ENCODE results near the gene PHLDA1. TPM values are rescaled to one million over a fixed set of nuclear protein-coding genes. Genes with fewer than 3 reads are reported as not detected.
A peak's percentile ranks its signal among the peaks of the same experiment; 100 is the strongest.

PHLDA1 gene
- total RNA-seq, 1 experiment from 2014 or later, result 151 TPM

DNA sequence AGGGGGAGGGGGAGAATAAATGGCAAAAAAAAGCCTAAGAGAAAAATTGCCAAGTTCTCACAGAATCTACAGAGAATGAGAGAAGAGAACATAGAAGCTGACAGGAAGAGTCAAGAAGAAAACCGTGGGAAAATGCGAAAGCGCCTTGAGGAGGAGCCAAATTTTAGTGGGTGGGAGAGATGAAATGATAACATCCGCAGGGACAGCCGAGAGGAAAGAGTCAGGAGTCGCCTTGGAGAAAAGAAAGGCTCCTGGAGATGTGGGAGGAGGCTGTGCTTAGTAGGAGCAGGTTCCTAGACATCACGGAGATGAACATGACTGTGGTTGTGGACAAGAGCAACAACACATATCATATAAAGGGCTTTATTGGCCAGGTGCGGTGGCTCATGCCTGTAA, 49.4 kb downstream of the PHLDA1 start:
- no TSS peak for BruUV-seq (replicated peaks)
- peak; percentile 47 for DNase-seq
- TF ChIP-seq, protein P1, sequence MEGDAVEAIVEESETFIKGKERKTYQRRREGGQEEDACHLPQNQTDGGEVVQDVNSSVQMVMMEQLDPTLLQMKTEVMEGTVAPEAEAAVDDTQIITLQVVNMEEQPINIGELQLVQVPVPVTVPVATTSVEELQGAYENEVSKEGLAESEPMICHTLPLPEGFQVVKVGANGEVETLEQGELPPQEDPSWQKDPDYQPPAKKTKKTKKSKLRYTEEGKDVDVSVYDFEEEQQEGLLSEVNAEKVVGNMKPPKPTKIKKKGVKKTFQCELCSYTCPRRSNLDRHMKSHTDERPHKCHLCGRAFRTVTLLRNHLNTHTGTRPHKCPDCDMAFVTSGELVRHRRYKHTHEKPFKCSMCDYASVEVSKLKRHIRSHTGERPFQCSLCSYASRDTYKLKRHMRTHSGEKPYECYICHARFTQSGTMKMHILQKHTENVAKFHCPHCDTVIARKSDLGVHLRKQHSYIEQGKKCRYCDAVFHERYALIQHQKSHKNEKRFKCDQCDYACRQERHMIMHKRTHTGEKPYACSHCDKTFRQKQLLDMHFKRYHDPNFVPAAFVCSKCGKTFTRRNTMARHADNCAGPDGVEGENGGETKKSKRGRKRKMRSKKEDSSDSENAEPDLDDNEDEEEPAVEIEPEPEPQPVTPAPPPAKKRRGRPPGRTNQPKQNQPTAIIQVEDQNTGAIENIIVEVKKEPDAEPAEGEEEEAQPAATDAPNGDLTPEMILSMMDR (IDR thresholded peaks at IDR 0.05; ENCODE audit: unreplicated experiment), result no peak
- no peaks in the 10 kb centered on the region for H3K27me3 Mint-ChIP-seq (ENCODE audit: unreplicated experiment)
- H3K9me3 Mint-ChIP-seq (ENCODE audit: low read depth, unreplicated experiment), result no peaks in the 10 kb centered on the region
- peak overlapping the region; percentile 97 for H3K27ac Mint-ChIP-seq (ENCODE audit: unreplicated experiment)
- CTCF ChIA-PET, result interaction anchor here (0.6 to 2.2 kb wide), 5 partner anchors 37 to 496 kb away, joined by 3 to 8 read pairs (median 5); no protein-coding TSS in a partner anchor
- peaks cover 64% of the 10 kb centered on the region for H3K4me1 Mint-ChIP-seq (ENCODE audit: low read depth, unreplicated experiment)
- intact Hi-C loops (cut with micrococcal nuclease; ENCODE audit: unreplicated experiment), result loop anchor here (5.0 kb wide), 1 partner anchor 105 kb away; no protein-coding TSS in a partner anchor
- H3K4me3 Mint-ChIP-seq (ENCODE audit: low read depth, unreplicated experiment), result peak overlapping the region; percentile 81
- H3K36me3 Mint-ChIP-seq (ENCODE audit: insufficient read depth, unreplicated experiment), result peaks cover 44% of the 10 kb centered on the region

DNA sequence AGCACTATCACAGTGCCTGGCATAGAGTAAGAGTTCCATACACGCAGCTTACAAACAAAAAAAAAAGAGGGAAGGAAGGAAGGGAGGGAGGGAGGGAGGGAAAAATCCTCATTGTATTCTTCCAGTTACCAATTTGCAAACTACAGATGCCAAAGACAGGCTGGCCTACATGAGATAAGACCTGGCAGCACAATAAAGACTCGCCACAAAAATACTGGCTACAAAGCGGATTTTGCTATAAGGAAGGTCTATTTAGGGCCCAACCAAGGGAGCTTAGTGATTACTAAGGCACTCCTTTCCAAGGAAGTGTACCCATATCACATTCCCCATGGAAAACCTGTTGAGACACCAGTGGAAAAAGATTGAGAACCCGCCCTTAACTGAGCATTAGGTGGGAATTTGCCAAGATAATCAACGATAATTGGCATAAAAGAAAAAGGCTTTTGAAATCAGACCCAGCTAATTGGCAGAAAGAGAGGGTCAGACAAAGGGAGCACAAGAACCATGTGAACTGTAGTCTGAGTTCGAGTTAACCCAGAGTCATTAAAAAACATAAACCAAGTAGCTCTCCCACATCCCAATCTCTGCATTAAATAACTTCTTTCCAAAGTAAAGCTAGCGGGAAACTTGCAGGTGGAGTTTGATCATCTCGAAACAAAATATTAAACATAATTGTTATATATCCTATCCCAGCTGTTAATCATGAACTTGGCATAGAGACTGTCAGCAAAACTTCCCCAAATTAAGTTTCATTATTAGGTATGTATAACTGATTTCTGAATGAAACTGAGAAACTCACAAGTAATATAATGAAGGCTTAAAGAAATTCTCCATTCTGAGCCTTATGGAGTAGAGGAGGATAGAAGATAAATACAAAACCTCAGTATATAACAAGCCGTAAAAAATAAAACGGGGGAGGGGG, 50.1 kb downstream of the PHLDA1 start:
- no peaks in the 10 kb centered on the region for H3K9me3 Mint-ChIP-seq (ENCODE audit: low read depth, unreplicated experiment)
- no peak for DNase-seq
- peaks cover 48% of the 10 kb centered on the region for H3K36me3 Mint-ChIP-seq (ENCODE audit: insufficient read depth, unreplicated experiment)
- intact Hi-C loops (cut with micrococcal nuclease; ENCODE audit: unreplicated experiment), result loop anchor here (5.0 kb wide), 1 partner anchor 104 kb away; no protein-coding TSS in a partner anchor
- TF ChIP-seq, protein P1 (IDR thresholded peaks at IDR 0.05; ENCODE audit: unreplicated experiment), result no peak
- CTCF ChIA-PET, result interaction anchor here (0.6 to 2.2 kb wide), 5 partner anchors 37 to 497 kb away, joined by 3 to 8 read pairs (median 5); no protein-coding TSS in a partner anchor
- H3K4me1 Mint-ChIP-seq (ENCODE audit: low read depth, unreplicated experiment), result peaks cover 69% of the 10 kb centered on the region
- H3K27ac Mint-ChIP-seq (ENCODE audit: unreplicated experiment), result peak overlapping the region; percentile 97
- H3K4me3 Mint-ChIP-seq (ENCODE audit: low read depth, unreplicated experiment), result peak overlapping the region; percentile 81
- BruUV-seq (replicated peaks), result no TSS peak
- no peaks in the 10 kb centered on the region for H3K27me3 Mint-ChIP-seq (ENCODE audit: unreplicated experiment)

DNA sequence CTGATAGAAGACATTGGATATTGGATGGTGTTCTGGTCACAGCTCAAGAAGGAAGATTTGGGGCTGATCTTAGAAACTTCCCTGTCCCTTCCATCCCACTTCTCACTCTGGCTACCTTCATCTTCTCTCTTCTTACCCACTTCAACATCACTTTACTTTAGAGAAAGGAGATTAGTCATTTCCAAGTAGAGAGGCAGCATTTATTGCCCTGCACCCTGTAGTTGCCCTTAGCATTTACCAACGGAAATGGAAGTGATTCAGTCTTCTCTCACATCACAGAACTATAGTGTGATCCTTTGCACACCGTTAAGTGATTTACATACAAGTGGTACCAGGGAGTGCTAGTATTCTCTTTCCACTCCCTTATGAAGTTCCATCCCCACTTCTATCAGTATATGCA, 52.4 kb downstream of the PHLDA1 start:
- Mint-ChIP-seq H3K27me3 (ENCODE audit: unreplicated experiment) (no peaks in the 10 kb centered on the region), H3K4me1 (ENCODE audit: low read depth, unreplicated experiment) (peaks cover 72% of the 10 kb centered on the region), H3K27ac (ENCODE audit: unreplicated experiment) (peak overlapping the region; percentile 97), H3K4me3 (ENCODE audit: low read depth, unreplicated experiment) (peak overlapping the region; percentile 51), H3K9me3 (ENCODE audit: low read depth, unreplicated experiment) (no peaks in the 10 kb centered on the region), H3K36me3 (ENCODE audit: insufficient read depth, unreplicated experiment) (peaks cover 50% of the 10 kb centered on the region)
- CTCF ChIA-PET, result interaction anchor here (2.1 kb wide), 1 partner anchor 25 kb away, joined by 8 read pairs; no protein-coding TSS in a partner anchor
- TF ChIP-seq, protein P1 (IDR thresholded peaks at IDR 0.05; ENCODE audit: unreplicated experiment), result no peak
- DNase-seq, result no peak
- intact Hi-C loops (cut with micrococcal nuclease; ENCODE audit: unreplicated experiment), result loop anchor here (2.0 to 5.0 kb wide), 6 partner anchors 34 to 417 kb away; no protein-coding TSS in a partner anchor
- BruUV-seq (replicated peaks), result no TSS peak

DNA sequence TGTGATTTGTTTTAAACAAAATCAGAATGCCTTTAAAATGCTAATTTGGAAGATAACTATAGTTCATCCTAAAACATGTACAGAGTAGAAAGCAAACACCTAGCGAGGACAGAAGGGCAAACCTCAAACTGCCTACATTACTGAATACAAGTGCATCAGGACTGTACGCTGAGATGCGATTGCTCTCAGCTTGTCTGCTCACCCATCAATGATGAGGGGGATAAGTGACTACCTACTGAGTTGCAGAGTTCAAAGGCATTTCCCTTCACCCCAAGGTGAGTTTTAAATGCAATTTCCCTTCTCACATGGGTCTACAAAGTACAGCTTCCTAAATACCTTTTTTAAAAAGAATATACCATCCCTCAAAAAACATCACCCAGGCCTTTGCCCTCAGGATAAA, 52.9 kb downstream of the PHLDA1 start:
- CTCF ChIA-PET, result interaction anchor here (1.2 to 2.1 kb wide), 2 partner anchors 25 to 467 kb away, joined by 3 to 8 read pairs; no protein-coding TSS in a partner anchor
- no TSS peak for BruUV-seq (replicated peaks)
- intact Hi-C loops (cut with micrococcal nuclease; ENCODE audit: unreplicated experiment), result loop anchor here (1.0 to 5.0 kb wide), 8 partner anchors 34 to 416 kb away; no protein-coding TSS in a partner anchor
- Mint-ChIP-seq H3K27ac (ENCODE audit: unreplicated experiment) (peak overlapping the region; percentile 97), H3K27me3 (ENCODE audit: unreplicated experiment) (no peaks in the 10 kb centered on the region), H3K4me3 (ENCODE audit: low read depth, unreplicated experiment) (peak overlapping the region; percentile 51), H3K36me3 (ENCODE audit: insufficient read depth, unreplicated experiment) (peaks cover 46% of the 10 kb centered on the region), H3K9me3 (ENCODE audit: low read depth, unreplicated experiment) (no peaks in the 10 kb centered on the region), H3K4me1 (ENCODE audit: low read depth, unreplicated experiment) (peaks cover 70% of the 10 kb centered on the region)
- TF ChIP-seq, protein P1 (IDR thresholded peaks at IDR 0.05; ENCODE audit: unreplicated experiment), result no peak
- no peak for DNase-seq
